B cell (primary cell): Measurements from ENCODE around the gene ARAF. TPM values are rescaled to one million over a fixed set of nuclear protein-coding genes. Genes with fewer than 3 reads are reported as not detected.

Experiments
- ATAC-seq: fragments of 200-7000 bp; cut with Tn5 transposase; one replicate; pipeline ENCODE4 v1.10.0; 2021; ENCODE audit warnings: low read depth, mild to moderate bottlenecking, moderate number of reproducible peaks, moderate library complexity
- CTCF ChIA-PET: fragments of 350-600 bp; sonication (Branson Sonifier 250); formaldehyde crosslinking; loops from one replicate; lab custom pipeline; 2021; ENCODE audit warnings: antibody characterized with exemption, inconsistent platforms; lab: Charles Lee
- POLR2A ChIA-PET: fragments of 350-600 bp; sonication (Branson Sonifier 250); formaldehyde crosslinking; loops from one replicate; lab custom pipeline; 2021; ENCODE audit warnings: antibody characterized with exemption; lab: Charles Lee
- DNase-seq: peaks from one replicate; pipeline ENCODE4 v3.0.0; 2013
- H2AFZ ChIP-seq: 2 replicates; pipeline ENCODE4 v1.6.1; 2012; ENCODE audit warnings: mild to moderate bottlenecking, low read depth, low read length; ENCODE audit not compliant: insufficient read depth, poor library complexity, severe bottlenecking
- H3K27ac ChIP-seq, 2 donors: 1 replicate in 1 of 2; 2 replicates in 1 of 2; pipeline ENCODE4 v1.5.1; 2012 to 2013; ENCODE audit warnings: low read length in 2 of 2, mild to moderate bottlenecking in 2 of 2, moderate library complexity in 1 of 2
- H3K27me3 ChIP-seq, 4 experiments: fragments of 200-600 bp in 1 of 4; sonication (generic) in 1 of 4; replicated peaks in 1 of 4; 1 replicate in 2 of 4; 2 replicates in 2 of 4; pipeline versions ENCODE4 v1.6.1 to v1.7.0; 2013 to 2016; ENCODE audit warnings: low read length in 3 of 4, mild to moderate bottlenecking in 2 of 4, mixed read lengths in 1 of 4, moderate library complexity in 1 of 4; ENCODE audit not compliant: insufficient read depth in 4 of 4, control insufficient read depth in 3 of 4; ENCODE audit errors: control extremely low read depth in 1 of 4
- H3K36me3 ChIP-seq, 2 experiments: replicated peaks in 1 of 2; 1 replicate in 1 of 2; 2 replicates in 1 of 2; pipeline versions ENCODE4 v1.6.1 to v1.7.1; 2013; ENCODE audit warnings: low read length in 1 of 2; ENCODE audit not compliant: insufficient read depth in 2 of 2, control insufficient read depth in 1 of 2; ENCODE audit errors: control extremely low read depth in 1 of 2, extremely low read depth in 1 of 2
- H3K4me1 ChIP-seq, 2 donors: fragments of 200-600 bp in 1 of 2; sonication (generic) in 1 of 2; 1 replicate in 1 of 2; 2 replicates in 1 of 2; pipeline versions ENCODE4 v1.5.1 to v1.6.1; 2013 to 2017; ENCODE audit warnings: low read length in 2 of 2; ENCODE audit not compliant: control insufficient read depth in 2 of 2, insufficient read depth in 2 of 2
- H3K4me2 ChIP-seq: replicated peaks from 2 replicates; pipeline ENCODE3; 2012; ENCODE audit warnings: mild to moderate bottlenecking, low read depth, low read length; ENCODE audit not compliant: poor library complexity, severe bottlenecking
- H3K4me3 ChIP-seq, 5 experiments: fragments of 200-600 bp in 1 of 5; sonication (generic) in 1 of 5; 1 replicate in 3 of 5; 2 replicates in 2 of 5; pipeline versions ENCODE4 v1.5.1 to v1.7.0; 2011 to 2016; ENCODE audit warnings: low read length in 4 of 5, mild to moderate bottlenecking in 4 of 5, low read depth in 2 of 5, control low read depth in 1 of 5, moderate library complexity in 1 of 5; ENCODE audit not compliant: insufficient read depth in 1 of 5; ENCODE audit errors: control extremely low read depth in 1 of 5, extremely low read depth in 1 of 5
- H3K79me2 ChIP-seq: fragments of 200-600 bp; sonication (generic); one replicate; pipeline ENCODE4 v1.6.0; 2016; ENCODE audit warnings: low read length; ENCODE audit not compliant: control insufficient read depth, insufficient read depth
- H3K9ac ChIP-seq: fragments of 200-600 bp; sonication (generic); 2 replicates; pipeline ENCODE4 v1.6.1; 2017; ENCODE audit warnings: mild to moderate bottlenecking, low read length, moderate library complexity
- H3K9me3 ChIP-seq, 3 donors: one replicate each; pipeline versions ENCODE4 v1.6.1 to v1.7.1; 2013; ENCODE audit warnings: low read length in 2 of 3; ENCODE audit not compliant: control insufficient read depth in 2 of 3, insufficient read depth in 1 of 3; ENCODE audit errors: control extremely low read depth in 1 of 3
- H4K20me1 ChIP-seq: 2 replicates; pipeline ENCODE4 v1.6.0; 2012; ENCODE audit warnings: mild to moderate bottlenecking, low read length; ENCODE audit not compliant: insufficient read depth, control insufficient read depth, poor library complexity, severe bottlenecking
- H3K27ac Mint-ChIP-seq: one replicate; pipeline ENCODE4 v1.8.0; 2021; ENCODE audit warnings: mixed read lengths
- H3K27me3 Mint-ChIP-seq: one replicate; pipeline ENCODE4 v1.8.0; 2021; ENCODE audit warnings: mixed read lengths
- H3K4me1 Mint-ChIP-seq: one replicate; pipeline ENCODE4 v1.8.0; 2021; ENCODE audit warnings: mixed read lengths
- H3K4me3 Mint-ChIP-seq: one replicate; pipeline ENCODE4 v1.8.0; 2021; ENCODE audit warnings: mixed read lengths
- H3K9me3 Mint-ChIP-seq: one replicate; pipeline ENCODE4 v1.8.0; 2022; ENCODE audit warnings: mixed read lengths; ENCODE audit not compliant: insufficient read depth
- EZH2 ChIP-seq: IDR thresholded peaks from 2 replicates; pipeline ENCODE4 v1.6.1; 2012; ENCODE audit warnings: borderline replicate concordance, low read depth, mild to moderate bottlenecking, moderate library complexity, low read length; ENCODE audit not compliant: insufficient read depth, poor library complexity, severe bottlenecking
- WGBS: methylation state at CpG from one replicate; pipeline ENCODE4 v1.1.5; 2013; ENCODE audit warnings: missing lambda C conversion rate; ENCODE audit not compliant: insufficient coverage; 5-methylcytosine and 5-hydroxymethylcytosine counted together
- intact Hi-C: fragments of 100-400 bp; cut with micrococcal nuclease; formaldehyde crosslinking; loops from one replicate; pipeline ENCODE4 v1.10.0; 2022
- polyA plus RNA-seq: library from polyadenylated mRNA; depleted of rRNA; stranded (reverse); fragments of >200 nt; gene quantifications from 2 replicates; pipeline ENCODE4 v1.2.3, GENCODE V29; 2012
- total RNA-seq, 2 donors: library from RNA; stranded (reverse); fragments of 120-200 nt in 1 of 2; gene quantifications; 1 replicate in 1 of 2; 2 replicates in 1 of 2; pipeline versions ENCODE4 v1.2.3 to v1.2.4, GENCODE V29; 2013 to 2022
- TF ChIP-seq, protein P1 (sequence below): fragments of 200-600 bp; IDR thresholded peaks from one replicate; pipeline ENCODE4 v1.8.0; 2022; ENCODE audit warnings: antibody characterized with exemption, mild to moderate bottlenecking

ARAF gene
- total and polyA plus RNA-seq, 2 donors (not counting 1 experiment from before 2014, with no cell fraction given), result 97.9 to 127 TPM

DNA sequence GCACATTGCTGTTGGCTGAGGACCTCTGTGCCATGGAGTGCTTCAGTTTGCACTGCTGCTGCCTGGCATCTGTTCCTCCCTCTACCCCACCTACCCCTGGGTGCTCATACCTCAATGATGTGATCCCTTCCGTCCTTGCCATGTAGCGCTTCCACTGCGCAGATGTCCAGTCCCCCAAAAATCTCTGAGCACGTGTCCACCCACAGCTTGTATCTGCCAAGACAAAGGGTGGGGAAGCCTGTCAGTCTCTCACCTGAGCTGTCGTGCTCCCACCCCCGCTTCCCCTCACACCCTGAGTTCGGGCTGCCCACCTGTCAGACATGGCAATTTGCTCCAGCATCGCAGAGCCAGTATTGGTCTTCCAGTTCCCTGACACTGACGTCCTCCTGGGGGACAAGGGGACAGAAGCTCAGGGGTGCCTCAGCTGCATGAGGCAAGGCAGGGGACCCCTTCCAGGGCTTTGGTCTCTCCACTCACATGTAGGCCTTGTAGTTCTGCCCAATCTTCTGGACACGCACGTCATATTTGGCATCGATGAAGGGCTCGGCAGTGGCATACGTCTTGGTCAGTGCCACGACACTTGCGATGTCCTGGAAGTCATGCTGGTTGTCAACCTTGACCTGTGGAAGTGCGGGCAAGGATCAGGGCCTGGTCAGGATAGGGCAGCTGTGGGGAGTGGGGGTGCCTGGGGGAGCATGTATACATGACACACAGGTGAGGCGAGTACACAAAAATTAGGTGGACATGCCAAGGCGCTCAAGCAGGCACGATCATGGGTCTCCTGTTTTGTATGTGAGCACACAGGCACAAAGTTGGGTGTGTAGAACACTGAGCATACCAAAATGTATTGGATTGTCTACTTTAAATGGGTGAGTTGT is 15.3 kb downstream of the ARAF start:
- peaks cover 7% of the 10 kb centered on the region for H3K4me1 Mint-ChIP-seq
- Histone ChIP-seq H3K27ac (no peak overlapping the region), H3K4me3 (no peak overlapping the region), H3K9me3 (no peaks in the 10 kb centered on the region), H3K4me1 (no peaks in the 10 kb centered on the region), H3K36me3 (peaks cover 0 to 3% of the 10 kb centered on the region in 2 experiments), H3K4me2 (no peak overlapping the region), H3K27me3 (peaks cover 0 to 7% (median 0%) of the 10 kb centered on the region in 4 experiments), H3K79me2 (no peaks in the 10 kb centered on the region), H4K20me1 (no peaks in the 10 kb centered on the region), H3K9ac (no peak overlapping the region), H2AFZ (no peak overlapping the region)
- no peak for TF ChIP-seq EZH2
- TF ChIP-seq, protein P1, sequence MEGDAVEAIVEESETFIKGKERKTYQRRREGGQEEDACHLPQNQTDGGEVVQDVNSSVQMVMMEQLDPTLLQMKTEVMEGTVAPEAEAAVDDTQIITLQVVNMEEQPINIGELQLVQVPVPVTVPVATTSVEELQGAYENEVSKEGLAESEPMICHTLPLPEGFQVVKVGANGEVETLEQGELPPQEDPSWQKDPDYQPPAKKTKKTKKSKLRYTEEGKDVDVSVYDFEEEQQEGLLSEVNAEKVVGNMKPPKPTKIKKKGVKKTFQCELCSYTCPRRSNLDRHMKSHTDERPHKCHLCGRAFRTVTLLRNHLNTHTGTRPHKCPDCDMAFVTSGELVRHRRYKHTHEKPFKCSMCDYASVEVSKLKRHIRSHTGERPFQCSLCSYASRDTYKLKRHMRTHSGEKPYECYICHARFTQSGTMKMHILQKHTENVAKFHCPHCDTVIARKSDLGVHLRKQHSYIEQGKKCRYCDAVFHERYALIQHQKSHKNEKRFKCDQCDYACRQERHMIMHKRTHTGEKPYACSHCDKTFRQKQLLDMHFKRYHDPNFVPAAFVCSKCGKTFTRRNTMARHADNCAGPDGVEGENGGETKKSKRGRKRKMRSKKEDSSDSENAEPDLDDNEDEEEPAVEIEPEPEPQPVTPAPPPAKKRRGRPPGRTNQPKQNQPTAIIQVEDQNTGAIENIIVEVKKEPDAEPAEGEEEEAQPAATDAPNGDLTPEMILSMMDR, result no peak
- WGBS, result 97% methylated on average over 16 of the region's 20 CpGs
- DNase-seq (no peak), ATAC-seq (no peak)
- no peaks in the 10 kb centered on the region for H3K9me3 Mint-ChIP-seq
- no peak overlapping the region for H3K4me3 Mint-ChIP-seq
- H3K27ac Mint-ChIP-seq, result no peak overlapping the region
- POLR2A ChIA-PET, result interaction anchor here (0.5 kb wide), 1 partner anchor 449 kb away, joined by 3 read pairs; no protein-coding TSS in a partner anchor
- peaks cover 19% of the 10 kb centered on the region for H3K27me3 Mint-ChIP-seq
- CTCF ChIA-PET, result no interaction called here
- intact Hi-C loops, result no loop called here

DNA sequence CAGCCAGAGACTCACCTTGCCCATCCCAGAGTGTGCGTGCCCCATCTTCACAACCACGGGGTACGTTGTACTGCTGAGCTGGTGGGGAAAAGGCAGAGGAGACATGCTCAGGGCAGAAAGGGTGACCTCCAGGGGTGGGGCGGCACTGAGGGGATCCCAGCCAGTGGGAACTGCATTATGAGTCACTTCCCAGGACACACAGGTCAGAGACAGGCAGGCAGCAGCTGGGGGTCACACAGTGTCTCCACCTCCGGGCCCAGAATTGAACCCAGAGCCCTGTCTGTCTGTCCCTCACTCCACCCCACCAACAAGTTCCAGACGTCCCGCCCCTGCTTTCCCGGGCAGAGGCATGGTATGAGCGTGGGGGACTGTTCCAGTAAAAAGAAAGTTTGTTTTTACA is 16.4 kb downstream of the ARAF start:
- Mint-ChIP-seq H3K9me3 (no peaks in the 10 kb centered on the region), H3K27ac (no peak overlapping the region), H3K27me3 (peaks cover 19% of the 10 kb centered on the region), H3K4me3 (no peak overlapping the region), H3K4me1 (peaks cover 12% of the 10 kb centered on the region)
- no peak for TF ChIP-seq EZH2
- TF ChIP-seq, protein P1, result no peak
- no peak overlapping the region for H3K4me3 ChIP-seq
- ChIA-PET POLR2A (no interaction called here), CTCF (no interaction called here)
- H3K9ac ChIP-seq, result no peak overlapping the region
- H3K4me2 ChIP-seq, result no peak overlapping the region
- ATAC-seq, result no peak
- peaks cover 0 to 7% (median 0%) of the 10 kb centered on the region in 4 experiments for H3K27me3 ChIP-seq
- H3K79me2 ChIP-seq, result no peaks in the 10 kb centered on the region
- DNase-seq, result no peak
- intact Hi-C loops, result no loop called here
- no peak overlapping the region for H3K27ac ChIP-seq
- 91% methylated on average over 4 of the region's 9 CpGs for WGBS
- H3K9me3 ChIP-seq, result no peaks in the 10 kb centered on the region
- H4K20me1 ChIP-seq, result no peaks in the 10 kb centered on the region
- no peak overlapping the region for H2AFZ ChIP-seq
- no peaks in the 10 kb centered on the region for H3K36me3 ChIP-seq
- H3K4me1 ChIP-seq, result peaks cover 5 to 11% of the 10 kb centered on the region in 2 donors
